GM19452 (cell line): ENCODE data around the gene KATNAL1.
"Not testable (repeated sequence)": the region's sequence is repeated elsewhere in the genome, so short reads cannot be mapped to it uniquely, and the experiment has no call there.

Experiments used
- ATAC-seq: cut with Tn5 transposase; IDR thresholded peaks from one replicate; pipeline ENCODE4 v1.9.1; 2021; ENCODE audit not compliant: unreplicated experiment

Gene KATNAL1

GRCh38 chr13:30295116-30295515 is 12.2 kb downstream of the KATNAL1 start:
- no peak for ATAC-seq

GRCh38 chr13:30294004-30294403 is 13.3 kb downstream of the KATNAL1 start:
- ATAC-seq = no peak

GRCh38 chr13:30292325-30292724 is 15.0 kb downstream of the KATNAL1 start:
- no peak for ATAC-seq

- no peak for ATAC-seq
Observed at GRCh38 chr13:30290812-30291436, 16.4 kb downstream of the KATNAL1 start.

GRCh38 chr13:30289533-30289932 is 17.8 kb downstream of the KATNAL1 start:
- no peak for ATAC-seq

- not testable (repeated sequence) for ATAC-seq
Observed at GRCh38 chr13:30286059-30286458, 21.3 kb downstream of the KATNAL1 start.

GRCh38 chr13:30276178-30276577 is 31.2 kb downstream of the KATNAL1 start:
- no peak for ATAC-seq

GRCh38 chr13:30274083-30274482 is 33.3 kb downstream of the KATNAL1 start:
- ATAC-seq = no peak

- ATAC-seq = not testable (repeated sequence)
Observed at GRCh38 chr13:30270035-30270434, 37.3 kb downstream of the KATNAL1 start.

GRCh38 chr13:30268673-30269072 is 38.7 kb downstream of the KATNAL1 start:
- no peak for ATAC-seq

- no peak for ATAC-seq
Observed at GRCh38 chr13:30266756-30267155, 40.6 kb downstream of the KATNAL1 start.

GRCh38 chr13:30259149-30259733 is 48.1 kb downstream of the KATNAL1 start:
- not testable (repeated sequence) for ATAC-seq

- no peak for ATAC-seq
Observed at GRCh38 chr13:30257468-30258099, 49.8 kb downstream of the KATNAL1 start.

- ATAC-seq = no peak
Observed at GRCh38 chr13:30256713-30257467, 50.5 kb downstream of the KATNAL1 start.

GRCh38 chr13:30255696-30256095 is 51.7 kb downstream of the KATNAL1 start:
- ATAC-seq = no peak

GRCh38 chr13:30253830-30254229 is 53.5 kb downstream of the KATNAL1 start:
- ATAC-seq = no peak

- no peak for ATAC-seq
Observed at GRCh38 chr13:30247406-30247805, 59.9 kb downstream of the KATNAL1 start.

GRCh38 chr13:30241532-30241931 is 65.8 kb downstream of the KATNAL1 start:
- peak; percentile 74 for ATAC-seq

GRCh38 chr13:30240608-30241007 is 66.7 kb downstream of the KATNAL1 start:
- peak; percentile 64 for ATAC-seq

GRCh38 chr13:30235216-30235615 is 72.1 kb downstream of the KATNAL1 start:
- ATAC-seq = no peak

GRCh38 chr13:30234619-30235162 is 72.7 kb downstream of the KATNAL1 start:
- no peak for ATAC-seq
